ENCODE results near the gene MDH1B.

DNA sequence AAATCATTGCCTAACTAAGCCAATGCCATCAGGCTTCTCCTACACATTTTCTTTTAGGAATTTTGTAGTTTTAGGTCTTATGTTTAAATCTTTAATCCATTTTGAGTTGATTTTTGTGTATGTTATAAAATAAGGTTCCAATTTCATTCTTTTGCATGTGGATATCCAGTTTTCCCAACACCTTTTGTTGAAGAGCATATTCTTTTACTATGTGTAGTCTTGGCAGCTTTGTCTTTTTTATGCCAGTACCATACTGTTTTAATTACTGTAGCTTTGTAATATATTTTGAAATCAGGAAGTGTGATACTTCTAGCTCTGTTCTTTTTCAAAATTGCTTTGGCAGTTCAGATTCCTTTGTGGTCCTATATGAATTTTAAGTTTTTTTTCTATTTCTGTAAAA lies 11.3 kb upstream of the MDH1B start:
- TF ChIP-seq, protein P1, sequence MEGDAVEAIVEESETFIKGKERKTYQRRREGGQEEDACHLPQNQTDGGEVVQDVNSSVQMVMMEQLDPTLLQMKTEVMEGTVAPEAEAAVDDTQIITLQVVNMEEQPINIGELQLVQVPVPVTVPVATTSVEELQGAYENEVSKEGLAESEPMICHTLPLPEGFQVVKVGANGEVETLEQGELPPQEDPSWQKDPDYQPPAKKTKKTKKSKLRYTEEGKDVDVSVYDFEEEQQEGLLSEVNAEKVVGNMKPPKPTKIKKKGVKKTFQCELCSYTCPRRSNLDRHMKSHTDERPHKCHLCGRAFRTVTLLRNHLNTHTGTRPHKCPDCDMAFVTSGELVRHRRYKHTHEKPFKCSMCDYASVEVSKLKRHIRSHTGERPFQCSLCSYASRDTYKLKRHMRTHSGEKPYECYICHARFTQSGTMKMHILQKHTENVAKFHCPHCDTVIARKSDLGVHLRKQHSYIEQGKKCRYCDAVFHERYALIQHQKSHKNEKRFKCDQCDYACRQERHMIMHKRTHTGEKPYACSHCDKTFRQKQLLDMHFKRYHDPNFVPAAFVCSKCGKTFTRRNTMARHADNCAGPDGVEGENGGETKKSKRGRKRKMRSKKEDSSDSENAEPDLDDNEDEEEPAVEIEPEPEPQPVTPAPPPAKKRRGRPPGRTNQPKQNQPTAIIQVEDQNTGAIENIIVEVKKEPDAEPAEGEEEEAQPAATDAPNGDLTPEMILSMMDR (IDR thresholded peaks at IDR 0.05 in 2 of 3, conservative IDR thresholded peaks at IDR 0.05 in 1 of 3; ENCODE audit: borderline replicate concordance in 1 of 3, insufficient read depth in 1 of 3, low read depth in 2 of 3, low read length in 2 of 3), result no peak
- no peak for TF ChIP-seq CEBPB (IDR thresholded peaks at IDR 0.05; ENCODE audit: low read depth)
- TF ChIP-seq POLR2AphosphoS5 (IDR thresholded peaks at IDR 0.05; ENCODE audit: low read depth, low read length), result no peak
- TF ChIP-seq ELF1 (IDR thresholded peaks at IDR 0.05; ENCODE audit: borderline replicate concordance, low read depth), result no peak
